WI38 (cell line): ENCODE data around the gene ZNF264.
A peak's percentile ranks its signal among the peaks of the same experiment; 100 is the strongest.

ENCODE experiments used
- H3K4me3 ChIP-seq: 2 replicates; pipeline ENCODE4 v1.5.1; 2011; ENCODE audit warnings: low read depth, mild to moderate bottlenecking, control low read depth, low read length
- TF ChIP-seq, protein P1 (sequence below): IDR thresholded peaks from 2 replicates; pipeline ENCODE4 v1.5.1; 2012; ENCODE audit warnings: low read depth, mild to moderate bottlenecking, control low read depth, low read length

ZNF264 gene

DNA sequence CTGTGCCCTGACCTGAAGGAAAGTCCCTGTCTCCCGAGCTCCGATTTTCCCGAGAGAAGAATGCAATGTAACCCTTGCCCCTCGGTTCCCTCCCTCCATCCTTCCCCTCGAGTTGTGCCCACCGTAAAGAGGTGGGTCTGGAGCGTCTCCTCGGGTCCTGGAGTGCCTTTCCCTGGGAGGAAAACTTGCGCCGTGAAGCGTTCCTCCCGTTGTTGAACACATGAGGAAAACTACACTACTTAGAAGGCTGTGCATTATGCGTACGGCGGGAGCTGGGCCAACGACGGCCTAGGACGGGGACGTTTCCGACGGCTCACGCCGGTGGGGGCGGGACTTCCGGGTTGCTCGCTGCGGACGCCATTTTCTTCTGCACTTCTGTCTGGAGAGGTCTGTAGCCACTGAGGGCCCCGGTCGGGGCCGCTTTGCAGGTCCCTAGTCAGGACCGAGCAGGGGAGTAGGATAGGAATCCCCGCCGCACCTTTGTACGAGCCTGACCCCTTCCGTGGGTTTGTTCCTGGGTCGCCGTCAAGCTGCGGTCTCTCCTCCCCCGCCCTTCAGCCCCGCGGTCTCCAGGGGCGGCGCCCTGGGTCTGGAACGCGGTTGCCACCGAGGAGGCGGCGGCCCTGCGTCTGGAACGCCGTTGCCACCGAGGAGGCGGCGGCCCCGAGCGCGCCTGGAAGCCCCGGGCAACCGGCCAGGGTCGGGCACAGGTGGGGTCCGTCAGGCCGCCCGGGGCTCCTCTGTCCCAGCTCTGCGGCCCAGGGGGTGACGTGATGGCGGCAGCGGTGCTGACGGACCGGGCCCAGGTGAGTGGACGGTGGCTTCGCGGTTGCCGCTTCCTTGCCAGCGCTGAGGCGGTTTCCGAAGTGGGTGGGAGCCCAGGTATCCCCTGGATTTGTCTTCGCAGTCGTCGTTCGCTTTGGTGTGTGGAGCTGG lies at the start of gene ZNF264:
Gene ZNF264 (plus strand): TSS at position 360 of the 936 bp plus-strand sequence. CDS start 414 bp downstream, at position 774.
- TF ChIP-seq, protein P1, sequence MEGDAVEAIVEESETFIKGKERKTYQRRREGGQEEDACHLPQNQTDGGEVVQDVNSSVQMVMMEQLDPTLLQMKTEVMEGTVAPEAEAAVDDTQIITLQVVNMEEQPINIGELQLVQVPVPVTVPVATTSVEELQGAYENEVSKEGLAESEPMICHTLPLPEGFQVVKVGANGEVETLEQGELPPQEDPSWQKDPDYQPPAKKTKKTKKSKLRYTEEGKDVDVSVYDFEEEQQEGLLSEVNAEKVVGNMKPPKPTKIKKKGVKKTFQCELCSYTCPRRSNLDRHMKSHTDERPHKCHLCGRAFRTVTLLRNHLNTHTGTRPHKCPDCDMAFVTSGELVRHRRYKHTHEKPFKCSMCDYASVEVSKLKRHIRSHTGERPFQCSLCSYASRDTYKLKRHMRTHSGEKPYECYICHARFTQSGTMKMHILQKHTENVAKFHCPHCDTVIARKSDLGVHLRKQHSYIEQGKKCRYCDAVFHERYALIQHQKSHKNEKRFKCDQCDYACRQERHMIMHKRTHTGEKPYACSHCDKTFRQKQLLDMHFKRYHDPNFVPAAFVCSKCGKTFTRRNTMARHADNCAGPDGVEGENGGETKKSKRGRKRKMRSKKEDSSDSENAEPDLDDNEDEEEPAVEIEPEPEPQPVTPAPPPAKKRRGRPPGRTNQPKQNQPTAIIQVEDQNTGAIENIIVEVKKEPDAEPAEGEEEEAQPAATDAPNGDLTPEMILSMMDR, result no peak
- peak within 1 kb of the TSS; percentile 97 for H3K4me3 ChIP-seq

DNA sequence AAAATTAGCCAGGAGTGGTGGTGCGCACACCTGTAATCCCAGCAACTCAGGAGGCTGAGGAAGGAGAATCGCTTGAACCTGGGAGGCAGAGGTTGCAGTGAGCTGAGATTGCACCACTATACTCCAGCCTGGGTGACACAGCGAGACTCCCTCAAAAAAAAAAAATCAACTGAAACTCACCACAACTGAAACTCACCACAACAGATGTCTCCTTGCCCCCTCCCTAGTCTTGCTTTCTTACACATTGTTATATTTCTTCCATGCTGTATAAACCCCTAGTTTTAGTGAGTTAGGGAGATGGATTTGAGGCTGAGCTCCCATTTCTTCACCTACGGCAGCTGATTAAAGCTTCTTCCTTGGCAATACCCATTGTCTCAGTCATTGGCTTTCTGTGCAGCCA lies 49.6 kb upstream of the ZNF264 start:
- H3K4me3 ChIP-seq, result no peak overlapping the region
- TF ChIP-seq, protein P1, result no peak

DNA sequence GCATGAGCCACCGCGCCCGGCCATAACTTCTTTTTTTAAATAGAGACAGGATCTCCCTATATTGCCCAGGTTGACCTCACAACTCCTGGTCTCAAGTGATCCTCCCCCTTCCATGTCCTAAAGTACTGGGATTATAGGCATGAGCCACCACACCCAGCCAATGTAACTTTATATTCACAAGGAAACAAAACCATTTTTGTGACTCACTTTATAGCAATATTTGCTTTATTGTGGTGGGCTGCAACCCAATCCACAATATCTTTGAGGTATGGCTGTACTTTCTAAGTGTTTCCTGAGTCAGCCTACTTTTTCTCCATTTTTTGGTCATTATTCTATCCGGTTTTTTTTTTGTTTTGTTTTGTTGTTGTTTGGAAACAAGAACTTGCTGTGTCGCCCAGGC lies 38.4 kb upstream of the ZNF264 start:
- TF ChIP-seq, protein P1, result no peak
- no peak overlapping the region for H3K4me3 ChIP-seq

DNA sequence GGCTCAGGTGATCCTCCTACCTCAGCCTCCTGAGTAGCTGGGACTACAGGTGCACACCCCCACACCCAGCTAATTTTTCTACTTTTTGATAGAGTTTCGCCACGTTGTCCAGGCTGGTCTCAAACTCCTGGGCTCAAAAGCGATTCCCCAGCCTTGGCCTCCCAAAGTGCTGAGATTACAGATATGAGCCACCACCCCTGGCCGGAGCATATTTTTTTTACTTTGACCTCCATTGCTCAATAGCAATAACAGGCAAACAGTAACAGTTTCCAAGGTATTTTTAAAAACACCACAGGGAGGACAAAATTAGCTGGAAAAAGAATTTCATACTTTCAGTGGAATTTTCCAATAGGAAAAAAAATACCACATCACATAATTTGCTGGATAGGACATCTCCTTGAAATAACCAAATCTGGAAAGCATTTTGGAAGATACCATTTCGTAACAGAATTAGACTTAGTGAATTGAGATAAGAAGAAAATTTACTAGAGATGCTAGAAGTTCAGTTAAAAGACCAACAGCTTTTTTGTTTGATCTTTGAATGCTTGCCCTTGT lies 29.2 kb upstream of the ZNF264 start:
- TF ChIP-seq, protein P1, result no peak
- H3K4me3 ChIP-seq, result no peak overlapping the region

DNA sequence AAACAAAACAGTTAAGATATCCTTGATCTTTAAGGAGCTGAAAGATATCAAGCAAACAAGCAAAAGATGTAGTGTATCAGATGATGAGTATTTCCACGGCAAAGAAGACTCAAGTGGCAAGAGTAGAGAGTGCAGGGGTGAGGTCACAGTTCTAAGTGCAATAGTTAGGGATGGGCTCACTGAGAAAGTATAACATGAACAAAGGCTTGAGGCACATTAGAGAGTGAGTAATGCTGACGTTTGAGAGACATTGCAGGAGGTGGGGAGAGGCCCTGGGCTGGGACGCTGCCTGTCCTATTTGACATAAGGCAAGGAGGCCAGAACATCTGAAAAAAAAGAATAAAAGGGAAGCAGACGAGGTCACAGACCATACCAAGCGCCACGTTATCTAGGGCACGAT lies 25.5 kb upstream of the ZNF264 start:
- no peak overlapping the region for H3K4me3 ChIP-seq
- TF ChIP-seq, protein P1, result no peak

DNA sequence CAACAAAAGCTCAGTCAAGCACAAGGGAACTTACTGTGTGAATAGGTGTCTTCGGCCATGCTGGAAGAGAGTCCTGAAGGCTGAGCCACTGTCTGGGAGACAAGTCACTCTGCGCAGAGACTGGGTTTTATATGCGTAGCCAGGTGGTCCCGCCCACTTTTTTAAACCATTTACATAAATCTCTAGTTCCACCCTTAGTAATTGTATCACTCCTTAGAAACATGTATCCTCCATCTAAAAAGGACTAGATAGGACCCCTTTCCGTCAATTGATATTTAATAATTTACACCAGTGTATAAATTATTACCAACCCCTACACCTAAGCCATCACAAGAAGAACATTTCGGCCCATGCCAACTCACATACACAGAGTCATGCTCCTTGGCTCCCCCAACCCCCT lies 23.9 kb upstream of the ZNF264 start, which contains the start of gene DUXA:
Gene DUXA (minus strand): TSS at position 101 of the 400 bp plus-strand sequence. CDS start 42 bp downstream, at position 59.
- no peak within 1 kb of the TSS for H3K4me3 ChIP-seq
- TF ChIP-seq, protein P1, result no peak
